NCI-H2029 treated with DMSO at 0.1 percent for 48 hours (cell line): Measurements from ENCODE around the gene OR2C1.
A peak's percentile ranks its signal among the peaks of the same experiment; 100 is the strongest.

Source experiments
- DNase-seq: peaks from one replicate; lab custom pipeline; 2025; lab: John Stamatoyannopoulos, UW

OR2C1 gene

DNA sequence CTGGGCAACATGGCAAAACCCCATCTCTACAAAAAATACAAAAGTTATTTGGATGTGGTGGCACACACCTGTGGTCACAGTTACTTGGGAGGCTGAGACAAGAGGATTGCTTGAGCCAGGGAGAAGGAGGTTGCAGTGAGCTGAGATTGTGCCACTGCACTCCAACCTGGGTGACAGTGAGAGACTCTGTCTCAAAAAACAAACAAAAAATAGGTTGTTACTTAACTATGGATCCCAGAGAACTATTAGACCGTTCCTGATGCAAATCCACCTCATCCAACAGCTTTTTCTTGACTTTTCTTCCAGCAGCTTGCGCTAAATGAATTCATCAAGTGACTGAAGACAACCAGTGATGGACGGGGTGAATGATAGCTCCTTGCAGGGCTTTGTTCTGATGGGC, at the start of gene OR2C1:
TSS of gene OR2C1 (plus strand) at position 301 of the 400 bp plus-strand sequence. CDS start at position 353, 52 bp downstream.
- DNase-seq = no peak

DNA sequence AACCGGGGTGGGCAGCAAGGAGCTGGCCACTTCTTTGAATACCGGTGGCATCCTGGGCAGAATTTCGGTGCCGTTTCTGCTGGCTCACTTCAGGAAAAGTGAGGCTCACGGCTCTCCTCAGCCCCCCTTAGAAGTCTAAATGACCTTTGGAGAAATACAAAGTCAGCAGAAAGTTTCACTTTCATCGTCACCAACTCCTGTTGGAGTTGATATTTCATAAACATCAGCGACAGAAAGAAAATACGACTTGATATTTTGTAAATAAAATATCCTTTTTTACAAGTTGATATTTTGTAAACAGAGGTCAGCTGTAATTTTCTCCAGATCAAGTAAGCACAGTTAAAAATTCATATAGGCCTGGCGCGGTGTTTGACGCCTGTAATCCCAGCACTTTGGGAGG, 49.6 kb upstream of the OR2C1 start:
- no peak for DNase-seq

DNA sequence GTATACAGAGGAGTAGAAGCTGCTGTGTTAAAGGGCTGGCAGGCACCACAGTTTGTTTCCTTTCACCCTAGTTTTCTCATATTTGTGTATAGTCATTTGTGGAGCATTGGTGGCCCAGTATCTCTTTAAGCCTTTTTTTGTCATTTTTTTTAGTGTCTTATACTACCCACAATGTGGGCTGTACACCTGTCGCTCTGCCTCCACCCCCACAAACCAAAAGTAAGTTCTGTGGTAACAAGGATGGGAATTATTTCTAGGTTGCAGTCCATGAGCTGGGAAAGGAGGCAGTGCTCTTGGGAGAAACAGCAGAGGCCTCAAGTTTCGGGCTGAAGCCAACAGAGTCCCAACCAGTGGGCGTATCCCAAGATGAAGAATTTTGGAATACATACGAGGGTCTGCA, 44.2 kb upstream of the OR2C1 start:
- no peak for DNase-seq

DNA sequence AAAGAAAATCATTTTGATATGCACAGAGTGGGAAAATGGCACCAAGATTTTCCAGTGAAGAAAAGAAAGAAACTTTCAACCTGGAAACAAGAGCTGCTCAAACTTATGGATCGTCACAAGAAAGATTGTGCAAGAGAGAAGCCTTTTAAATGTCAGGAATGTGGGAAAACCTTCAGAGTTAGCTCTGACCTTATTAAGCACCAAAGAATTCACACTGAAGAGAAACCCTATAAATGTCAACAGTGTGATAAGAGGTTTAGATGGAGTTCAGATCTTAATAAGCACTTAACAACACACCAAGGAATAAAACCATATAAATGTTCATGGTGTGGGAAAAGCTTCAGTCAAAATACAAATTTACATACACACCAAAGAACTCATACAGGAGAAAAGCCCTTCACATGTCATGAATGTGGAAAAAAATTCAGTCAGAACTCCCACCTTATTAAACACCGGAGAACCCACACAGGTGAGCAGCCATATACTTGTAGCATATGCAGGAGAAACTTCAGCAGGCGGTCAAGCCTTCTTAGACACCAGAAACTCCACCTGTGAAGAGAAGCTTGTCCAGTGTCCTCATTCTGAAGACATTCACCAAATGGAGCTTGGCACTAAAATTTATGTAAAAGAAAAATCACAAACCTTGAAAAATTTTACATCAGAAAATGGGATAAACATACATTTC, 38.2 kb upstream of the OR2C1 start:
- DNase-seq = no peak

DNA sequence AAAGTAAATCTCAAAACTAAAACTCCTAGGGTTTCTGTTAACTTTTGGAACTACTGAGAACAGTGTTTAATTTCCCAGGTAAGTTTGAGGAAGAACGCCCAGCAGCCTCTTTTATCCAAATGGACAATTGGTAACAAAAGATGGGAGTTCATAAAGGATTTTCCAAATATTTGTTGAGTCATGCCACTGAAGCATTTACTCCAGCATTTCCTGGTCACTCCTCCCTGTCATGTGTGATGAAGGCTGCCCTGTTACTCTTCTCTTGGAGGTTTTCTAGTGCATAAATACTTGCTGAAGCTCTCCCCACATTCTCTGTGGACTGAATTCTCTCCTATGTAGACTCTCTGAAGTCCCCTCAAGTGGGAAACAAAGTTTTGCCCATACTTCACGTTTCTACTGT, 33.9 kb upstream of the OR2C1 start:
- DNase-seq = no peak

DNA sequence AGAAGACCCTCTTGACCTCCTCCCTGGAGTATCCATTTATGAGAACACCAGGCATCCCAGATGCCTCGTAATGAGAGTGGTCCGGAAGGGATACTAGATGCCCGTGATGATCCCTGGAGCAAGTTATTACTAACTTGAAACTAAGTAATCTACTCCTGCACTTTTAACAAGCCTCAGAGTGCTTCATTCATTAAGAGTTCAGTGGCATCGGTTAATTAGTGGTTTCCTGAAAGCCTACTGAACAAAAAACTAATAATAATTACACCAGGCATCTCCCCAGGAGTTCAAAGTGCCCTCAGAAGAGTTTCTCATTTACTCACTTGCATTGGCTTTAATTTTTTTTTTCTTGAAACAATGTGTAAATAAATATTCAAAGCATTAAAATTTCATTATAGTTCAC, 28.2 kb upstream of the OR2C1 start:
- DNase-seq = no peak

DNA sequence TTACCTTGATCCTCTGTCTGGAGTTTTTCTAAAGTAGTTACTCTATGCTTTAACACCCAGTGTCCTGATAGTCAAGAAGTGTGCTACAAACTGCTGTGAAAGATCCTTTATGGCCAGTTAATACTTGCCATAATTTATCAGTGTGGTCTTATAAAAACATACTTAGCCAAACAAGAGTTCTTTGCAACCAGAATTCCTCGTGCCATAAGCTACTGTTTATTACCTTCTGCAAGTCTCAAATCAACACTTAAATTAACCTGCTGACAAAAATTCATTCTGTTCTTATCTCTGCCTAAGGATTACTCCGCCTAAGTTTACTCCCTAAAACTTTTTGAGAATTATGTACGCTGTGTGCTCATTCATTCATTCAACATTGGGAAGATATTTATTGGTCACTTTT, 27.6 kb upstream of the OR2C1 start:
- no peak for DNase-seq

DNA sequence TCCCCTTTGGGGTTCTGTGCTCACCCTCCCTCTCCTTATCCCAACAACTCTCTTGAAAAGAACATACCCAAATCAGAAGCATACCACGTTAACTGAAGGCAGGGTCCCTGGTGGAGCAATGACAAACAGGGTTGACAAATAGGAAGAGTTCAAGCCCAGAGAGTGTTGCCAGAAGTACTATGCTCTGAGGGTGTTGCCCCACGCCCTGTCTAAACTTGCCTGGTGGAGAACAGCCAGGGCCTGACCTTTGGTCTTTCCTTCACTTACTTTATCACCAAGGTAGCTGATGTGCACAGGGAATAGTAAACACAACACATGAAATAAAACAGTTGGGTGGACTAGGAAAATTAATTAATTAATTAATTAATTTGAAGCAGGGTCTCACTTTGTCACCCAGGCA, 27.0 kb upstream of the OR2C1 start:
- DNase-seq = no peak

DNA sequence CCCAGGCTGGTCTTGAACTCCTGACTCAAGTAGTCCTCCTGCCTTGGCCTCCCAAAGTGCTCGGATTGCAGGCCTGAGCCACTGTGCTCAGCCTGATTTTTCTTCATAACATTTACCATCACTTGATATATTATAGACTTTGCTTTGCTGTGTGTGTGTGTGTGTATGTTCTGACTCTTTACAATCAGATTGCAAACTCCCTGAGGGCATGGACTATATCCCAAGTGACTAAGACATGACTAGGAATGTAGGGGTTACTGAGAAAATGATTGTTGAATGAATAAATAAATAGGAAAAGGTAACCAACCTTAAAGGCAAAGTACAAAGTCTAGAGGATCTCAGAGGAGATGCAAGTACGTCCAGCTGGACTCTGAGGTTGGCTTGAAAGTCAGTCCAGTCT, 9.6 kb upstream of the OR2C1 start:
- no peak for DNase-seq

DNA sequence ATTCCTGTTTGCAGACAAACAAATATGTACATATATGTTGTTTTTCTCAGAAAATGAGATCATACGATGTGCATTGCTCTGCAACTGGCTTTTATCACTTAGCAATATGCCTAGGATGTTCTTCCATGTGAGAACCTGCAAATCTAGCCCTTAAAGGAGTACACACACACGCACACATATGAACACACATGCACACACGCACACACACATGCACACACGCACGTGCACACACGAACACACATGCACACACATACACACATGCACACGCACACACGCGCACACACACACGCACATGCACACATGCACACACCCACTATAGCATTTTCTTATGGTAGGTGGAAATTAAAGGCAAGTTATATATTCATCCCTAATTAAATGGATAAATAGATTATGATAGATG, 8.1 kb upstream of the OR2C1 start:
- DNase-seq = no peak

DNA sequence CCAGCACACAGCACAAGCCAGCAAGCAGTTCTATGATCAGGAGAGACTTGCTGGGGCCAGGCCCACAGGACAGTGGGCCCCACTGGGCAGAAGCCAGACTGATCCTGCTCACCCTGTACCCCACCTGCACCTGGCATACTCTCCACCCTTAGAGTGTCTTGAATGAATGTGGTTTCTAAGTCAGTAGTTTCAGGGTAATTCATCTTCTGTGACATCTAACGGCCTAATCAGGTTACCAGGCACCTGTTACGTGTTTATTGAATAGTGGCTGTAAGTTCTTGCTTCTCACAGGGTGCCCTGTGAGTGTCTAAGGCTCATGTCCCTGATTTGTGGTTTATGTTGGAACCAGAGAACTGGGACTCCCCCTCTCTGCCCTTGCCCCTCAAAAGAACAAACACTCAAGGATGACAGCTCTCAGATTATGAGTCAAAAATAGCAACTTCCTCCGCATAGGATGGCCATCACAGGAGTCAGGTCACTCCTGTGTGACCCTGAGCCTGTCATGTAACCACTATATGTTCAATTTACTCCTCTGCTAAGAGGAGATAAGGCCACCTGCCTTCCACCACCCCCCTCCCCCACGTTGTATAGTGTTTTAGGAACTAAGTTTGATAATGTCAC, 7.0 kb upstream of the OR2C1 start:
- no peak for DNase-seq

DNA sequence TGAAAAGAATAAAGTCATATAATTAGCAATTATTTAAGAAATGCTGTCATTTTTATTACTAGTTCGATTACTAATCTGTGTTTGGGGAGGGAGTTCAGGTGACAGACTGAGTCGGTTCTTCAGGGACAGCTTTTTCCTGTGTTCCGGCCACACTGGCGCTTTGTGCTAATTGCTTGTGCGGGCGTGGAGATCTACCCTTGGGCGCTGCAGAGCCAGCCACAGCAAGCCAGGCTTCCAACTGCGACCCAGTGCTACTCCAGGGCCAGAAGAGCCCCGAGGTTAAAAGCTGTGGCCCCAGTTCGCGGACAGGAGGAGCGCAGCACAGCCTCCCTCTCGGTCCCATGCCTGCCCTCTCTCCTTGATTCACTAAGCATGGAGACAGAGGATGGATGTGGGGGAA, 6.5 kb upstream of the OR2C1 start:
- no peak for DNase-seq

DNA sequence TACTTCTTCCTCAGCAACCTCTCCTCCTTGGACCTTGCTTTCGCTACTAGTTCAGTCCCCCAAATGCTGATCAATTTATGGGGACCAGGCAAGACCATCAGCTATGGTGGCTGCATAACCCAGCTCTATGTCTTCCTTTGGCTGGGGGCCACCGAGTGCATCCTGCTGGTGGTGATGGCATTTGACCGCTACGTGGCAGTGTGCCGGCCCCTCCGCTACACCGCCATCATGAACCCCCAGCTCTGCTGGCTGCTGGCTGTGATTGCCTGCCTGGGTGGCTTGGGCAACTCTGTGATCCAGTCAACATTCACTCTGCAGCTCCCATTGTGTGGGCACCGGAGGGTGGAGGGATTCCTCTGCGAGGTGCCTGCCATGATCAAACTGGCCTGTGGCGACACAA, 429 bp downstream of the OR2C1 start:
- no peak for DNase-seq

DNA sequence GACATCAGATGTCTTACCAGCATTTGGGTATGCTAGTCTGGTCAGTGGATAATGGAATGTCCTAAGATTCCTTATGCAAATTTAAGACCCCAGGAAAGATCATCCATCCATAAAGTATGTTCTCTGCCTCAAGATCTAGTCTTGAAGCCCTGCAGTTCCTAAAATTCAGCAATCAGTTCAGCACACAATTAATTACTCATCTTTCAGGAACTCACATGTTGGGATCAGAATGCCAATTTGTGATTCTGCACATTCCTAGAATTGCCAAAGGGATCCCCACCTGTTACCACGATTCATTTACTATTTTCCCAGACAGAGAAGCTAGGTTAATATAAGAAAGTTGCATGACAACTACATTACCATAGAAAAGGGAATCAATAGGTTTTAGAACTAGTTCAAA, 3.2 kb downstream of the OR2C1 start:
- DNase-seq = no peak

DNA sequence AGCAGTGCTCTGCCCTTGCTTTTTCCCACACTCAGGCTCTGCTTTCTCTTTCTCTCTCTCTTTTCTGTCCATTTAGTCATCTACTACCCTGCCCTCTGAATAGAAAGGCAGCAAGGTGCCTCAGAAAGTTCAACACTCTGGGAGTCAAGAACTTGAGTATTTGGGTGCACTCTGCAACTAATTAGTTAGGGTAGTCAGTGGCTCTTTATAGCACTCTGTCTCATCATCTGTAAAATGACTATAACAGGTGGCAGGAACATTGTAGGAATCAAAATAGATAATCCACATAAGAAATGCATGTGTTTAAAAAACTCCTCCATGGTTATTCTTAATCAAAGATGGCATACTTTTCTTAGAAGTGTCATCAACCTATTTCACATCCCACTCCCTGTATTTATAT, 7.2 kb downstream of the OR2C1 start:
- no peak for DNase-seq

DNA sequence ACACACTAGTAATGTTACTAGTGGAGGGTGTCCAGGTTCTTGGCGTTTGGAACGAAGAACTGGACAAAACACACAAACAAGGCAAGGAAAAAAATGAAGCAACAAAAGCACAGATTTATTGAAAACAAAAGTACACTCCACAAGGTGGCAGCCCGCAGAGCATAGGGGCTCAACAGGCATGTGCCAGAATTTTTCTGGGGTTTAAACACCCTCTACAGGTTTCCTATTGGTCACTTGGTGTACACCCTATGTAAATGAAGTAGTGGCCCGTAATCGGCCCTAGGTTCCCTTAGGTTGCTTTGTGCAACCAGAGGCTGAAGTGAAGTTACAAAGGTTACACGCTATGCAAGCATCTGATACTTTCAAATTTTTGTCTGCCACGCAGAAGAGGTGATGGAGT, 8.1 kb downstream of the OR2C1 start:
- DNase-seq = no peak

DNA sequence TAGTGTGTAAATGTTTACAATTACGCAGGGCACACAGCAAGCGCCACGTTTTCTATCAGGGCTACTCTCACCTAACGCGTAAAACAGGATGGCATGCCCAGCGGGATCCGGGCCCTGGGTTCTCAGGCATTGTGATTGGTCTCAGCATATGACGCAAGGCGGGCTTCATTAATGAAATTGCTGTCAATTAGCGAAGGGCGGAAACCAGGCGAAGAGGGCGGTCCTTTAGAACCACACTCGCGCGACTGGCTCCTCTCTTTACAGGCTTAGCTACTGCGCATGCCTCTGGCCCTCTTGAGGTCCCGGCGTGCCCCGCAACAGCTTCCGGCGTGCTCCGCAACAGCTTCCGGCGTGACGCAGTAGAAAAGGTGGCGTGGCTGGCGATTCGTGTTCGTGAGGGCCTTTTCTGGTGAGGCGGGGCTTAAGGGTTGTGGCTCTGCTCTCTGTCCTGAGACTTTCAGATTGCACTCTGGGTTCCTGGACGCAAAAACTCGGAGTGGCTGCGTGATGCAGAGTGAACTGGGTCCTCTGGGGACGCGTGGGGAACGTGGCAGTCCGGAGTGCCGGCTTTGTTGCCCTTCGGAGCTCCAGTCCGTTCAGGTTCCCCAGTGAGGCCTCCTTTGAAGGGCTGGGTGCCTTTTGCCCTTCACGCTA, 9.2 kb downstream of the OR2C1 start:
- DNase-seq = peak; percentile 89

DNA sequence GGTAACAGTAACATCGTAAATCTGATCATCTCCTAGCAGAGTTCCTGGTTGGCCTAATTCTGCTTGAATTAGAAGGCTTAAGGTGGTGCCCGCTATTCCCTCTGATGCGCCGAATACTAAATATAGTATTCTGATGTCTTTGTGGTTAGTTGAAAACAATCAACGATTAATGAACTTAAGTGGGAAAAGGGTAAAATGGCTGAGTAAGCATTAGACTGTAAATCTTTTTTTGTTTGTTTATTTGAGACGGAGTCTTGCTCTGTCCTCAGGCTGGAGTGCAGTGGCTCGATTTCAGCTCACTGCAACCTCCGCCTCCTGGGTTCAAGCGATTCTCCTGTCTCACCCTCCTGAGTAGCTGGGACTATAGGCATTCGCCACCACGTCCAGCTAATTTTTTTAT, 13.4 kb downstream of the OR2C1 start:
- DNase-seq = no peak

DNA sequence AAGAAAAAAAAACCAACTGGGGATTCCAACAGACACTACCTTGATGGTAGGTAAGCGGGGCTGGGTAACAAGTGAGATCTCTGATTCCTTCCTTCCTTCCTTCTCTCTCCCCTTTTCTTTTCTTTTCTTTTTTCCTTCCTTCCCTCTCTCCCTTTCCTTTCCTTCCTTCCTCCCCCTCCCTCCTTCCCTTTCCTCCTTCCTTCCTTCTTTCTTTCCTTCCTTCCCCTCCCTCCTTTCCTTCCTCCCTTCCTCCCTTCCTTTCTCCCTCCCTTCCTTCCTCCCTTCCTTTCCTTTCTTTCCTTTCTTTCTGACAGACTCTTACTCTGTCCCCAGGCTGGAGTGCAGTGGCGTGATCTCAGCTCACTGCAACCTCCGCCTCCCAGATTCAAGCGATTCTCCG, 20.0 kb downstream of the OR2C1 start:
- no peak for DNase-seq

DNA sequence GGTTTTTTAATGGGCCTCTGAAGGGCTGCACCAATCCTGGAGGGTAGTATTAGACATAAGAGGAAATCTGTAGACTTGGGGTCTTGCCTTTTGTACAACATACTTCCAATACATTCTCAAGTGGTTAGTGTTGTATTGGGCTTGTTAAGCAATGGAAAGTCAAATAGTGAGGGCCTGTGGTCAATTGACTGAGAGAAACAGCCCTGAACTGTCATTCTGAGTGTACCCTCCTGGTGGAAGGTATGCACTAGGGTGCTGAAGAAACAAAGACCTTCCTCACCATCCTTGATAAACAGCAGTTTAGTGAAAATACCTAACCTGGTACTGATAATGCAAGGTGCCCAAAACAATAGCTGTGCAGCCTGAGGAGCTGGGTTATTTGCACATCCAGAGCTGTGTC, 22.2 kb downstream of the OR2C1 start:
- DNase-seq = no peak

DNA sequence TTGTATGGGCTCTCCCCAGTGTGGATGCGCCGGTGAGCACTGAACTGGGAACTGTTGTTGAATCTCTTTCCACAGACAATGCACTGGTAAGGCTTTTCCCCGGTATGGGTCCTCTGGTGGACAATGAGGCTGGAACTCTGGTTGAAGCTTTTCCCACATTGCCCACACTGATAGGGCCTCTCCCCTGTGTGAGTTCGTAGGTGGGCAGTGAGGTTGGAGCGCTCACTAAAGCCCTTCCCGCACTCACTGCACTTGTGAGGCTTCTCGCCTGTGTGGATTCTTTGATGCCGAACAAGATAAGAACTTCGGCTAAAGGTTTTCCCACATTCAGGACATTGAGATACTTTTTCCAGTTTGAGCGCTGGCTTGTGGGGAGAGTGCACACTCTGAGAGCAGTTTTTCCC, 27.4 kb downstream of the OR2C1 start:
- no peak for DNase-seq

DNA sequence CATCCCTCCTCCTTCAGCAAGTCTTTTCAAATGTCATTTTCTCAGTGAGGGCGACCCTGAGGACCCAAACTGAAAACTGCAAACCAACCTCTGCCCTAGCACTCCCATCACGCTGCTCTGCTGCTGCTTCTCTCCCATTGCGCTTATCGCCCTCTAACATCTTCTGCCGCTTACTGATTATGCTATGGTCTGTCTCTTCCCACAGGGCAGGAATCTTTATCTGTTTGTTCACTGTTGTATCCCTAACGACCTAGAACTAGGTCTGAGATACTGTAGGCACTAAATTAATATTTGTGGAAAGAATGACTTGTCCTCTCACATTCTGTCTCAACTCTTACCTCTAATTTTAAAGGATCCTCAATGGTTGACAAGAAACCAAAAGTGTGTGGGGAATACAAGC, 32.6 kb downstream of the OR2C1 start:
- no peak for DNase-seq

DNA sequence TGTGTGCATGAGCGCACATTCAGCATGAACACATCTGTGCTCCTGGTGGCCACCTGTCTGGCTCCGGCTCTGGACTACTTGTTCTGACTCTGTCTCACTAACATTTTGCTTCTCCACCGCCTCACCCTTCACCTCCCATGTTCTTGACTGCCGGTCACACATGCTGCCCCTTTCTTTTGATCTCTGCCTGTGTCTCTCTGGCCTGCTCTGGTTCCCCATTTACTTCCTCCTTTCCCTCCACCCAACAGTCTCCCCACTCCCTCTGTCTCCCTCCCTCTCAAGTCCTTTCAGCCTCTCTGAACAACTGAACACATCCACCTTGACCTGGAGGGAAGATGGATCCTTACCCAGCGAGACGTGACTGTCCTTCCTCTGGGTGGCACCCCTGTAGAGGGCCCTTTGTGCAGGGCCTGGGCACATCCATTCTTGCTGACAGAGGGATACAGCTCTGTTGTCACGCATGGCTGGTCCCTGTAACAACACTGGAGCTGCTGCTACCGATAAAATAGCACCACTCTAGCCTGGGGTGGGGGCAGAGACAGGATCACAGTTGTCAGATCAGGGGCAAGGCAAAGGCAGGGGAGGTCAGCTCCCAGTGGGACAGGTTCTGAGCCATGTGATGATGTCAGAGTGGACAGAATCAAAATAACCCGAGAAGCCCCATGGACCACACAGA, 34.1 kb downstream of the OR2C1 start:
- no peak for DNase-seq
